GM21367 (cell line): ENCODE results near the gene ZNF598.
"Not testable (repeated sequence)": the region's sequence is repeated elsewhere in the genome, so short reads cannot be mapped to it uniquely, and the experiment has no call there.

ENCODE experiments used
- ATAC-seq: cut with Tn5 transposase; IDR thresholded peaks from one replicate; pipeline ENCODE4 v1.9.1; 2021; ENCODE audit not compliant: unreplicated experiment

Gene ZNF598

GRCh38 chr16:2040787-2041522 is 31.3 kb upstream of the ZNF598 start:
- no peak for ATAC-seq

DNA sequence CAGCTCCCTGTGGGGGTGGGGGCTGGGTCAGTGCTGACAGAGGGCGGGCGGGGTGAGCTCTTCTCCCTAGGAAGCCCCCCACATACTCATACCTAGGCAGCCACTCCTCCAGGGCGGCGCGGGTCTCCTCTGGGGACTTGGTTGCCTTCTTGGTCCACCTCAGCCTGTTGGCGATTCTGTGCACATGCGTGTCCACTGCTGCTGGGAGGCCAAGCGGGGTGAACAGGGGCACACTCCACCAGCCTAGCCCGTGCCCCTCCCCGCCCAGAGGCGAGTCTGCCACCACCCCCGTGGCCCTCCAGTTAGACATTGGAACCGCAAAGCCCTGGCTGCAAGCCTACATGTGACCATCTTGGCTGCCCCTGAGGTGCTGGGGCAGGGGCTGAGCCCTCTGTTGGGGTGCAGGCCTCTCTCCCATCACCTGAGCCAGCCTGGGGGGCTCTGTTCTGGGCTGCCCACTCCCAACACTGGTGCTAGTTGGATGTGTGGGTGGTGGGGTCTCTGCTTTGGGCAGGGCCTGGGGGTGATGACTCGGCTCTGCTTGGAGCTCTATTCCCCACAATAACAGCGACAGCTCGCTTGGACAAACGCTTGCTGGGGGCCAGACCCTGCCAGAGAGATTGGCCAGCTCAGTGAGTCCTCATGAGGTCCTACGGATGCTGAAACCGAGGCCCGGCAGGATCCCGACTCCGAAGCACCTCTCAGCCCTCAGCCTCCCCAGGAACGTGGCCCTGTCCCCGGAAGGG is 30.6 kb upstream of the ZNF598 start:
- no peak for ATAC-seq

GRCh38 chr16:2039274-2040031 is 29.8 kb upstream of the ZNF598 start:
- no peak for ATAC-seq

DNA sequence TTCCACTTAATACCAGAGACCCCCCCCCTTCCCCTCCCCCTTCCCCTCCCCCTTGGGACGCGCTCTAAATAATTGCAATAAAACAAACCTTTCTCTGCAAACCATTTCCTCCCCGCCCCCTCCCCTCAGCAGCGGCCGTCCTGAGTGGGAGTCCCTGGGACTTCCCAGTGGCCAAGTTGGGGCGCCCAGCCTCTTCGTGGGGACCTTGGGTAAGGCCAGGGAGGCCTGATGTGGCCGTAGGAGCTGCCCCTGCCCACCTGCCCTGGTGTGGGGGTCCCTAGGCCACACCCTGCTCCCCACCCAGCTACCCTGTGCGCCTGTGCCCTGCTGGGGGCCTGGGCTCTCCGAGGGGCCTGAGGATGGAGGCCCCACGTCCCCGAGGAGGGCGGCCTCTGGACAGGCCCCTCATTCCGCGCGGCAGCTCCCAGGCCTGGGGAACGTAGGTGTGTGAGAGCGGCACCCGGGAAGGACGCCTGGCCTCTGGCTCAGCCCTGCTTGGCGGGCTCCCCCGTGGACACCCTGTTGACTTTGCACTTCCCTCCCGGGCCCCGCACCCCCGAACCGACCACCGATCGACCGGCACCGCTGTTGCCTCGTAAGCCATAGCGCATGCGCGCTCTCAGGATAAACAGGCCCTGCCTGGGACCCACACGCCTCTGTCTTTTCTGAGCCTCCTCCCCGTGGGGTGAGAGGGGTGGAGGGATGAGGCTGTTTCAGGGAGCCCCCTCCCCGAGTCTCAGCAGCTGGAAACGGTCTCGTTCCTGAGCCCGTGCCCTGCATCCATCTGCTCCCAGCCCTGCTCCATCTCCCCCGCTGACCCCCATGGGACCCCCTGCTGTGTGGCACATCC is 29.0 kb upstream of the ZNF598 start:
- ATAC-seq, result no peak

- no peak for ATAC-seq
These were observed 28.2 kb upstream of the ZNF598 start for GRCh38 chr16:2037647-2038381.

- no peak for ATAC-seq
These were observed 27.5 kb upstream of the ZNF598 start for GRCh38 chr16:2037115-2037514.

GRCh38 chr16:2036200-2036966 is 26.8 kb upstream of the ZNF598 start:
- ATAC-seq, result no peak

DNA sequence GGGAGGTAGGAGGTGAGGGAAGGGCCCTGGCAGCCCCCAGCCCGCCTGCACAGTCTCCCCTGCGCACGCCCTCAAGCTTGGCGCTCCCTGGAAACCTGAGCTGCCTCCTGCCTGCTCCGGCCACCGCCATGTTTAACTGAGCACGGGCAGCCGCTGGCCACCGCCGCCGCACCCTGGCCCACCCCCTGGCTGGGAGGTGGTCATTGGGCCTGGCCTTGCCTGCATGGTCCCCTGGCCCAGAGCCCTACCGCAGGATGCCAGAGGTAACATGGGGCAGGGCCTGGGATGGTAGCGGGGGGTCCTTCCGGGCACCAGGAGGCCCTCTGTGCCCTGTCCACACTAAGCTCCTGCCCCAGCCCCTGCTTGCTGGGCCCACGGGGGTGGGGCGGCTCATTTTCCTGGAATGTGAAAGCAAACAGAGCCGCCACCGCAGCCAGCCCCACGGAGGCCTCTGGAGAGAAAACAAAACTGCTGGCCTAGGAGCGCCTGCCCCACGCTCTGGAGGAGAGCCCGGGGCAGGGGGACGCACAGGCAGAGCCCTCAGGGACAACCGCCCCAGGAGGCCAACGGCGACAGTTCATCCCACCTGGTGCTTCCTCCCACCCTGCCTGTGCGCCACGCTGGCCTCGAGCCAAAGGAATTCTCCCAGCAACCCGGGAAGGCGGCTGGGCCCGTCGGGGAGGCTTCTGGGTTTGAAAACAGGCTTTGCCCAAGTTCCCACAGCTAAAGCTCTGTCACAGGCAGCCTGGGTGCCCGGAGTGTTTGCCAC is 26.0 kb upstream of the ZNF598 start:
- ATAC-seq, result no peak

GRCh38 chr16:2034696-2035430 is 25.2 kb upstream of the ZNF598 start:
- no peak for ATAC-seq

GRCh38 chr16:2033909-2034695 is 24.5 kb upstream of the ZNF598 start:
- not testable (repeated sequence) for ATAC-seq

DNA sequence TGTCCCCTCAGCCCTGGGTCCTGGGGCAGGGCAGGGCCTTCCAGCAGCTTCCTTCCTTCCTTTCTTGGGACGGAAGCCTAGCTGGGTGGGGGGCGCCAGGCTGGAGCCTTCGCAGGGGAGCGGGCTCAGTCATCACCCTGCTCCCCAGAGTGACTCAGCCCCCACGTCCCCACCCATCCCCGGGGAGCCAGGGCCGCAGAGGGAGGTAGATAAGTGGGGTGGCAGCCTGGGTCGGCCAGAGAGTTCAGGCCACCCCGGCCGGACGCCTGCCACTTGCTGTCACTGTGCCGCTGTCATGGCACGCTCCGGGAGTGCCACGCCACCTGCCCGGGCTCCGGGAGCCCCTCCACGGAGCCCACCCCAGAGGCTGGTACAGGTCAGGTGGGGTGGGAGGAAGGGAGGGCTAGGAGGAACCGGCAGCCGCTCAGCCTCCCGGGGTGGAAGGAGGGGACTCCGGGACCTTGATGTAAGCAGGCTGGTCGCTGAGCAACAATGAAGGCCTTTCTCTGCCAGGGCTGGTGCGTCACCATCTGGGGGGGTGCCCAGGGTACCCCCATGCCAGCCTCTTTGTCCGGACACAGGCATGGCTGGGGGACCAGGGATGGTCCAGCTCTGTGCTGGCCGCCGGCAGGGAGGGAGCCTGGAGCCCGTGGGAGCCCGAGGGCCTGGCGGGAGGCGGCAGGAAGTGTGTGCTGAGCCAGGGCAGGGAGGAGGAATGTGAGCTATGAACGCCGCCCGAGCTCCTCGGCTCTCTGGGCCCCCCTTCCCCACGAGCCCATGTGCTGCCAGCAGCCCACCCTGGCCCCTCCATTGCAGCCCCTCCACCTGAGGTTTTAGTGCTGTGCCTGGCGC is 23.7 kb upstream of the ZNF598 start:
- no peak for ATAC-seq

DNA sequence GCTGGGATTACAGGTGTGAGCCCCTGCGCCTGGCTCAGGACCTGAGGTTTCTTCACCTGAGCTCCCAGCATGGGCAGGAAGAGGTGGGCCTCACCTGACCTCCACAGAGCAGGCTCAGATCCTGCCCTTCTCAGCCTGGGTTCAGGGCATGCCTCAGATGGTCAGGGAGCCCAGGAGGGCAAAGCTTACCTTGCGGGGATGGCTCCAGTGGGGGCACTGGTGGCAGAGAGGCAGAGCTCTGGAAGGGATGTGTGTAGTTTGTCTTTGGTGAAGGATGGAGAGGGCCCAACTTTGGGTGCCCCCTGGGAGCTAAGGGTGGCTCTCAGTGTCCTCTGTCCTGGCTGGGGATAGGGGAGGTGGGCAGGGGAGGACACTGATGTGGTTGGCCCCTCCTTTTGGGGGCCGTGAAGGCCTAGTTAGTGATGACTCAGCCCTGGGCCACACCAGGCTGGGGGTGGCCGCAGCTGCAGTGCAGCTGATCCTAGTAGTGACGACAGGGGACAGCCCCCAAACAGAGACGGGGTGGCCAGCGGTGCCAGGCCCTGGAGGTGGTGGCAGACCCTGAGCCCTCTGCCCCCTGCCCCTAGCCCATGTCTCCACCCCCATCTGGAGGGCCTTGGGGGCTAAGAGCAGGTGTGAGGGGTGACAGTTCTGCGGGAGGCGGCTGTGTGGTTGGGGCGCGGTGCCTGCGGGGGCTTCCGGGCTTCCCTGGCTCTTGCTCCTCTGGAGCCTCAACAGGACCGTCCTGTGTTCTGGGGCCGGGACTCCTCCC is 22.9 kb upstream of the ZNF598 start:
- no peak for ATAC-seq

DNA sequence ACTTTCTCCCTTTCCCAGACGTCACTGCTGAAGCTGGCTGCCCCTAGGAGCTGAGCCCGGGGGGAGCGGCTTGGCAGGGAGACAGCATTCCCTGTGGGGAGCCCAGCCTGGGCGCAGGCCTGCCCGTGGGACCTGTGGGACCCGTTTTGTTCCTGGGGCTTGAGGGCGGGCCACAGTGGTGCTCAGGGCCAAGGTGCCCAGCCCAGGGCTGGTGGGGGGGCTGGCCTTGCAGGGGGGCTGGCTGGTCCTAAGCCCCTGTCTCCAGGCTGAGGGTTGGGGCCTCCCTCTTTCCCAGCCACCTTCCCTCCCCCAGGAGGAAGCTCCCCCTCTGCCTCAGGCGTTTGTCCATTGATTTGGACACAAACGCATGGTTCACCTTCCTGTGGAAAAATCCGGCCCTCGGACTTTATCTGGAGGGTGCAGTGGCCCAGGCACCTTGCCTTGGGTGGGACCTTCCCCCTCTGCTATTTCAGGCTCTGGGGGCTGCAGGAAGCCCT is 21.5 kb upstream of the ZNF598 start:
- ATAC-seq, result no peak

GRCh38 chr16:2030036-2030435 is 20.4 kb upstream of the ZNF598 start:
- ATAC-seq, result no peak

GRCh38 chr16:2029350-2029749 is 19.7 kb upstream of the ZNF598 start:
- ATAC-seq, result no peak
